GM18498 (cell line): ENCODE results near the gene RABGGTA.

ENCODE experiments used
- ATAC-seq: cut with Tn5 transposase; IDR thresholded peaks from one replicate; pipeline ENCODE4 v1.9.1; 2021; ENCODE audit warnings: mild to moderate bottlenecking, moderate library complexity; ENCODE audit not compliant: unreplicated experiment

The RABGGTA gene

DNA sequence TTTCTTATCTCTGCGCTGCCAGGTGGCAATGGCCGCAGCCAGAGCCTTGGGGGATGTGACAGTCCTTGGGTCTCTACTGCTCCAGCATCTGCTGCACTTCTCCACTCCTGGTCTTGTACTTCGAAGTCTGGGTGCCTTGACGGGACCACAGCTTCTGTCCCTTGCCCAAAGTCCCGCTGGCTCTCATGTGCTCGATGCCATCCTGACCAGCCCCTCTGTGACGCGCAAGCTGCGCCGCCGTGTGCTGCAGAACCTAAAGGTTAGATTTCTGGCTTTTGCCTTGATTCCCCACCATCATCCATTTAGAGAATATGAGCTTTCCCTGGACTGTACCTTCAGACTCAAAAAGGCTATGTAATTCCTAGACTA is 32.6 kb upstream of the RABGGTA start:
- ATAC-seq, result no peak

DNA sequence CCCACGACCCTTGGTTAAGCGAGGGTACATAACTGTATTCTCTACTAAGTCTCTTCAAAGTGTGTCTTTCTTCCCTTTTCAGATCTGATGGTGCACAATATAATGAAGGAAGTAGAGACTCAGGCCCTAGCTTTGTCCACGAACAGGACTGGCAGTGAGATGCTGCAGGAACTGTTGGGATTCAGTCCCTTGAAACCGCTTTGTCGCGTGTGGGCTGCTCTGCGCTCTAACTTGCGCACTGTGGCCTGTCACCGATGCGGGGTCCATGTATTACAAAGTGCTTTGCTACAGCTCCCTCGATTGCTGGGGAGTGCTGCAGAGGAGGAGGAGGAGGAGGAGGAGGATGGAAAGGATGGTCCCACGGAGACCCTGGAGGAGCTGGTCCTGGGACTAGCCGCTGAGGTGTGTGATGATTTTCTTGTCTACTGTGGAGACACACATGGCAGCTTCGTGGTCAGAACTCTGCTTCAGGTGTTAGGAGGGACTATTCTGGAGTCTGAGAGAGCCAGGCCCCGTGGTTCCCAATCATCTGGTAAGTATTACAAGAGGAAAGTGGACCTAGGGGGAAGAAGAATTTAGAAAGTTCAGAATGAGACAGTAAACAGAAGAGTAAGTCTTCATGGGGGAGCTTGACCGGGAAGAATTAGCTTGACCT is 29.1 kb upstream of the RABGGTA start:
- ATAC-seq, result no peak

DNA sequence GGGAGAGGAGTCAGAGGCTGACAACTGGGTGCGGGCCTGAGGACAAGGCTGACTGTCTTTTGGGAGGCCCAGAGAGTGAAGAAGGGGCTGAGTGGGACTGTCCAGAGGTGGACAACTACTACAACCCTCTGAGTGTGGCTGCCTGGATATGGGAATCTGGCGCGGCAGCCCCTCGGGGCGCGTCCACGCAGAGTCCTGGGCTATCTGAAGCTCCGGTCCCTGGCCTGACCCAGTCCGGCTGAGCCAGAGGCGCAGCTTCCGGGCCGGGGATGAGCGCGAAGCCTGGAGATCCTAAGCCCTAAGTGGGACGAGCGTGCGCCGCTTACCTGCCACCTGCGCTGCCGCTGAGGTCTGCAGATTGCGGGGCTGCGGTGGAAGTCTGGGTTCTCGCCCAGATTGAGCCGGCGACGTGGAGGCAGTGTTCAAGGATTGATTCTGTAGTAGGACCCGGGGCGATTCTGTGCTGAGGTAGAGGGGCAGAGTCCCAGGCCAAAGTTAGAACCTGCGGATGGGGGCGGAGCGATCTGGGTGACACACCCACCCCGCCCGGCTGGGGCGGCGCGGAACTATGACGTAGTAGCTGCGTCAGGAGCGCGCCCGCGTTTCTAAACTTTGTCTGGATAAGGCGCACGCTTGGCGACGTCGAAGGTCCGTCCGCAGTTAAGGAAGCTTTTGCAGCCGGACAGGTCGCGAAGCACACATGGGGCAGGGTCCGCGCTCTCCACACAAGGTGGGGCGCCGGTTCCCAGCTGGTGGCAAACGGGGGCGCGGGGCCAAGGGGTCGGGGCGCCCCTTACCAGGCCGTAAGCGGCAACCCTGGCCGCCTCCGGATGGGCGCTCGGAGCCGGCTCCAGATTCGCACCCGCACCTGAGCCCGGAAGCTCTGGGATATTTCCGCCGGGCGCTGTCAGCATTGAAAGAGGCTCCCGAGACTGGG is 28.1 kb upstream of the RABGGTA start, which contains the start of the genes DHRS1 and NOP9:
DHRS1 (minus strand) TSS at position 526 of the 937 bp plus-strand sequence. CDS start 674 bp downstream, outside the sequence.
NOP9 (plus strand) TSS at position 596 of the 937 bp plus-strand sequence; CDS start at position 701, 105 bp downstream.
- ATAC-seq, result peak; percentile 79

DNA sequence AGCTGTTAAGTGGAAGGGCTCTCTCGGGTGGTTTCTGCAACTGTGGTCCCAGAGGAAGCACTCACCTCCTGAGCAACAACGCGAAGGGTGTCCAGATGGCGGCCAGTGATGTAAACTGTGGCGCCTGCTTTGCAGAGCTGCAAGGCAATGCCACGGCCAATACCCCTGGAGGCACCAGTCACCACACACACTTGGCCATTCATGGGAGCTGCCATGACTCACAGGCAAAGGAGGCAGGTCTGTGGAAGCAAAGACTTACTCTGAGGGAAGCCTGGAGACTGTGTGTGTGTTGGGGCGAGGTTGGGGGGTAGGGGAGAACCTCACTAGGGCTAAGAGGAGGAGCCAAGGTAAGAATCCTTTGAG is 27.5 kb upstream of the RABGGTA start:
- no peak for ATAC-seq

DNA sequence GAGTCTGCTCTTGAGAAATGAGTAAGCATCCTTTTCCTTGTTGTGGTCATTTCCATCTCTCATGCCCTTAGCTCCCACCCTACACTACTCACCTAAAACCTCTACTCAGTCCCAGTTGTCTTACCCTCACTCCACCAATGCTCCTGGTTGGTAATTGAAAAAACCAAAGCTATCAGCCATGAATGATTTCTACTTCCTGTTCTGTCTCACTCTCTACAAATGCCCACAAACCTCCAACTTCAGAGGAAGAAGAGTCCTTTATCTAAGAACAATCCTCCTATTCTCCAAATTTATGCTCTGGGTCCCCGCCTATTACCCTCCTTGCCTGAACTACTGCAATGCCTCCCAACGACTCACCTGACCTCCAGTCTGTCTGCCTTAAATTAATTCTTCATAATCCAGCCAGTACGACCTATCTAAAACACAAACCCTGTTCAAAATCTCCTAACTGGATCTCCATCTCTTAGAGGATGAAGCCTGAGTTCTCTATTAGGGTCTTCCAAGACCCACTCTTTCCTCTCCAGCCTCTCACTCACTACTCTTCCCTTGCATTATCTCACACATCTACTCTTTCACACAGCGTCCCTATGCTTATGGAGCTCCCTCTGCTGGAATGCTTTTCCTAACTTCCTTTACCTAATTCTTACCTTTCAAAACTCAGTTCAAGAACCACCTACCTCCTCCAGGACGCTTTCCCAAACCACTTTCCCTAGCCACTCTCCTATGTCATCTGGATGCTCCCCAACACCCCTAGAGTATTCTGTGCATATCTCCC is 26.0 kb upstream of the RABGGTA start:
- peak; percentile 14 for ATAC-seq

DNA sequence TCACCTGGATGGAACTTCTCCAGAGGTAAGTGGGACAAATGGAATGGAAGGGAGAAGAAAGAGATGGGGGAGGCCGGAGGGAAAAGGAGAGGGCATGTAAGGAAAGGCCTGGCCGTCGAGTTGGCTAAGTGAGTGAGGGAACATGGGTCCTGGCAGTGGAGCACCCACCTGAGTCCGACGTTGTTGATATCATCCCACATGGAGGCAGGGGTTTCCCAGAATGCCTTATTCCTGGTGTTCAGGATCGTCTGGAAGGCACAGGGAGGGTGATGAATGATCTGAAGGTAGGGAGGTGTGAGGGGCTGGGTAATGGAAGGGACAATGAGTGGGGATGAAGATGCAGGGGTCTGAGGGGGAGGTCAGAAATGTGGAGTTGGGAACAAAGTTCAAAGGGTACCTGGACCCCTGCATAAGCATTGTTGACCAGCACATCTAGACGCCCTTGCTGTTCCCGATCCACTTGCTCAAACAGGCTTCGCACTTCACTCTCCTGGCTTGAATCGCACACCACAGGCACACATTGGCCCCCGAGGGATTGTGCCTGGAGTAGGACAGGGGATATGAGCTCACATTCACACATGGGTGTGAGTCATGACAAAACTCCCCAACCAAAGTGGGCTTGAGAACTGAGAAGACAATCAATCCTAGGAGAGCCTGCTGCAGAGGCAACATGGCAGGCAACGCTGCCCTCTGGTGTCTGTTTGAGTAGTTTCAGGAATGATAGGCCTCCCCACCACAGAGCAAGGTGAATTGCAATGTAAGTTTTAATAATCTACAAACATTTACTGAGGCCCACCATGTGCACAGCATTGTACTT is 25.2 kb upstream of the RABGGTA start:
- ATAC-seq, result peak; percentile 48

DNA sequence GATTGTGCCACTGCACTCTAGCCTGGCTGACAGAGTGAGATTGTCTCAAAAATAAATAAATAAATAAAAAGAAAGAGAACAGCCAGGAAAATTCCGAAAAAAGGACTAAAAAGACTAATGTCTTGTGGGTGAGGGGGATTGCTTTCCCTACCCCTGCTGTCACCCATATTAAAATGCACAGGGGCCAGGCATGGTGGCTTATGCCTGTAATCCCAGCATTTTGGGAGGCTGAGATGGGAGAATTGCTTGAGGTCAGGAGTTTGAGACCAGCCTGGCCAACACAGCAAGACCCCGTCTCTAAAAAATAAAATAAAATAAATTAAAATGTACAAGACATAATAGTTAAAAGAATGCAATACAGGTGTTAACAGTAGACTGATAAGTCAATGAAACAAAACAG is 22.1 kb upstream of the RABGGTA start:
- ATAC-seq, result no peak

DNA sequence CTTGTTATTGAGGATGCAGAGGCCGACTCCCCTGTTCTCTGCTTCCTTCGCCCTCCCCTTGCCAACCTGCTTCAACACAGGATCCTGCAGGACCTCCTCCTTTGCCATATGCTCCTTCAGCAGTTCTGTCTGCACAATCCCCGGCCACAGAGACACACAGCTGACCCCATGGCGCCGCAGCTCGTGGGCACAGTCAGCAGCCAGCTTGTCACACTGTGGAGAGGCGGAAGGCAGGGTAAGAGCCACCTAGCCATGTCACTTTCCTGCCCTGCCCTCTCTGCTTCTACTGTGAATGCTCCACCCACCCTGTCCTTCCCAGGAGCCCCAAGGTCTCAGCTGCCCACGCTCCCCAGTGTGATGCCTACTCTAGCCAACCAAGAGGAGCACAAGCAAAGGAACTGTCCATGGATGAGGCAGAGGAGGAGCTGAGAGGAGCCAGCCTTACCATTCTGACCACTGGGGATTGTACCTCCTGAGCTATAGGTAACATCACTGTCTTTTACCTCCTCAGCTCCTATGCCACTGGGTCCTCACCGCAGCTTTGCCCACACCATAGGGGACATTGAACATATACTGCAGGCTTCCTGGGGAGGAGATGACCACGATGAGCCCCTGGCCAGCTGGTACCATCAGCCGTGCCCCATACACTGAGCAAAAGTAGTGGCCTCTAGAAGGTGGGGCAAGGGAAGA is 20.9 kb upstream of the RABGGTA start:
- ATAC-seq, result no peak

DNA sequence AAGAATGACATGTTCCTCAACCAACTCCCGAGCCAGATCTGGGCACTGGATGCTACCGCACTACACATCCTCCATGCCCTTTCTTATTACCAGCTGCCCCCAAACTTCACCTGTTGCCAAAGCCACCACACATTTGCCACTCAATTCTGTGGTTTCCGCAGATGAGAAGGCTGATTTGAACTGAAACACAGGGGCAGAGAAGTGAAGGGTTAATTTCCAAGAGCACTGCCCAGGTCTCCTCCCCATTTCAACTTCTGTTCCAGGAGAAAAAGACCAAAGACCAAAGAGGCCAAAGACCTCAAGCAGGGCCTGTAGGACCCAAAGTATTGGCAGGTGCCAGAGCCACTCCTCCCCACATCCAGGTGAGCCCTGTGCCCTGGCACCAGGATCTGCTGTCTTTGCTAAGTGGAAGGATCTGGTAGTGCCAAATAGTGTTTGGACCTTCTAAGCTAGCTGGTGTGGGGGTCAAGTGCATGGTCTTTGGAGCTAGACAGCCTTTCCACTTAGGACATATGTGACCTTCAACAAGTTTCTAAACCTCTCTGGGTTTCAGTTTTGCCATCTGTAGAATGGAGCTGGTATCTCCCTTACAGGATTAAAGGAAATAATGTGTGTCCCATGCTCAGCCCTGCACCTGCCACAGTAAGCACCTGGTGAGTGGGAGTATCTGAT is 20.2 kb upstream of the RABGGTA start:
- ATAC-seq, result no peak

DNA sequence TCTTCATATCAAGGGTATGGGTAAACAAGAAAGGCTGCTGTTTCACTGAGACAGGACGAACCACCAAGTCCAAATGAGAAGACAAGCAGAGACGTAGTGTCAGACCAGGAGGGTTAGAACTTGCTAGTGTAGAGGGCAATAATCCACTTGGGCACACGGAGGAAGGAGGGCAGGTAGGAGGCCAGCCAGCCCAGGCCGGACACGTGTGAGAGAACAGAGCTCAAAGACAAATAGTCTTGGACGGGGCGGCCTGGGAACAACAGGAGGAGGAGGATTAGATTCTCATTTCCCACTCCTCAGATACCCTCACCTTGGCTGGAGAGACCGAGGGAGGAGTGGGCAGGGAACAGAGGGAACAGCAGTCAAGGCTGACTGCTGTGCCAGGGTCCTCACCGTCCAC is 19.3 kb upstream of the RABGGTA start:
- no peak for ATAC-seq

DNA sequence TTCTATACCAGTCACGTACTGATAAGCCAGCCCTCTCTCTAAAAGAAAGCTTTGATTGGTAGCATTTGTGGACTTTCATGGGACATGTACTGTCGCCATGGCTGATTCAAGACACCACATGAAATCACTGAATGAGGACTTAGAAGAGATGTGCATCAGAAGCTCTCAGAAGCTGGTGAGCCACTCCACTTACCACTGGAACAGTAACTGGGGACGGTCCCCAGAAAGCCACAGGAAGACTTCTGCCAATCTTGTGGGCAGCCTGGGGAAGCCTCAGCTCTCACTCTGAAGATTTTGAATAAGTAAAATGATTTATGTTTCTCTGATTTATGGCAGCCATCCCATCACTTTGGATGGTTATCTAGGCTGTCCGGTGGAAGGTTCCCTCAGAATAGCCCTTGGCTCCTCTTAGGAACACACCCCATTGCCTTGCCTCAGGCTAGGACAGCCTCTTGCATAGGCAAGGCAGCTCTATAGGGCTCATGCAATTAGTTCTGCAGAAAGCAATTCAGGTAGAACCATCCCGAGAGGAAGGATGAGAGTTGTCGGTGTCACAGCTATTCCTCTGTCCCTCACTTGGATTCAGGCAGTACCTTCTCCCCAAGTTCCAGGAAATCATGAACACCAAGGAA is 18.4 kb upstream of the RABGGTA start:
- peak; percentile 65 for ATAC-seq

DNA sequence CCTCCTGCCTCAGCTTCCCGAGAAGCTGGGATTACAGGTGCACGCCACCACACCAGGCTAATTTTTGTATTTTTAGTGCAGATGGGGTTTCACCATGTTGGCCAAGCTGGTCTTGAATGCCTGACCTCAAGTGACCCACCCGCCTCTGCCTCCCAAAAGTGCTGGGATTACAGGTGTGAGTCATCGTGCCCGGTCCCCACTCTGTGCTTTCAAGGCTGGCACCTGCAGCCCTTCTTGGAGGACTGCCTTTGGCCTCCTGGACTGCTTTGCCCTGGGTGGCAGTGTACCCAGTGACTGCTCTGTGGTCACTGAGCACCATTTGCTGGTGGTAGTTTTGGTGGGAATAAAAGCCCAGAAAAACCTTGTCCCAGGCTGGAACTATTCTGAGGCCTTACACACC is 15.6 kb upstream of the RABGGTA start:
- ATAC-seq, result no peak

DNA sequence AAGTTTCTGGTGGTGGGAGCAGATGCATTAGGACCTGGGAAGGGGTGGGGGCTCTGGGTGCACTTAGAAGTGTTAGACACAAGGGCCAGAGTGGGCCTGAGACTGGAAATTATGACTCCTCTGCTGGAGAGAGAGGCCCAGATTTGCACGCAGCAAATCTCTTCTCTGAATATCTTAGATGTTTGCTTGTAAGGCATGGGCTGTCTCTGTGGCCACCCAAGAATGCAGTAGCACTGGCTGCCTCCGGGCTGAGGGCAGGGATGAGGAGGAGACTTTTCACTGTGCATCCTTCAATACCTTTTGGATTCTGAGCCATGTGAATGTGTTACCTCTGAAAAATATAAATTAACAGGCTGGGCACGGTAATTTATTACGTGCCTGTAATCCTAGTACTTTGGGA is 14.0 kb upstream of the RABGGTA start:
- ATAC-seq, result no peak

DNA sequence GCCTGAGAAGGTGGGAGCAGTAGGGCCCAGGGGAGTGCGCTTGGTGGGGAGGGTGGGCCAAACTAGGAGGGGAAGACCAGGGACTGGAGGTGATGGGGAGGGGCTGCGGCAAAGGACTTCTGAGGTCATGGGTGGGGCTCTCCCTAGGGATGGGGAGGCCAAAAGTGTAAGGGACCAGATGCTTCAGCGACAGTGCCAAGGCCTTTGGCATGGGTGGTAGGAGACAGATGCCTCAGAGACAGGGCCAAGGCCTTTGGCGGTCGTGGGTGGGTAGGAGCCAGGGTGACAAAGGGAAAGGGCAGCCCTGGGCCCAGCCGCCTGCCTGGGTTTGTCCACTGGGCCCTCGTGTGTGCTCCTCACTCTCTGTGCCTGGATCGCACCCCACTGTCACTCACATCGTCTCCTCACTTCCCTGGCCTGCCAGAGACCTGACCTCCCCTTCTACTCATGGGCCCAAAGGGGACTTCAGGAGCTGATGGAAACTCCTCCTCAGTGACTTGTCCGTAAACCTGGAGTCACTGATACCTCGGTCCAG is 13.2 kb upstream of the RABGGTA start:
- ATAC-seq, result no peak

DNA sequence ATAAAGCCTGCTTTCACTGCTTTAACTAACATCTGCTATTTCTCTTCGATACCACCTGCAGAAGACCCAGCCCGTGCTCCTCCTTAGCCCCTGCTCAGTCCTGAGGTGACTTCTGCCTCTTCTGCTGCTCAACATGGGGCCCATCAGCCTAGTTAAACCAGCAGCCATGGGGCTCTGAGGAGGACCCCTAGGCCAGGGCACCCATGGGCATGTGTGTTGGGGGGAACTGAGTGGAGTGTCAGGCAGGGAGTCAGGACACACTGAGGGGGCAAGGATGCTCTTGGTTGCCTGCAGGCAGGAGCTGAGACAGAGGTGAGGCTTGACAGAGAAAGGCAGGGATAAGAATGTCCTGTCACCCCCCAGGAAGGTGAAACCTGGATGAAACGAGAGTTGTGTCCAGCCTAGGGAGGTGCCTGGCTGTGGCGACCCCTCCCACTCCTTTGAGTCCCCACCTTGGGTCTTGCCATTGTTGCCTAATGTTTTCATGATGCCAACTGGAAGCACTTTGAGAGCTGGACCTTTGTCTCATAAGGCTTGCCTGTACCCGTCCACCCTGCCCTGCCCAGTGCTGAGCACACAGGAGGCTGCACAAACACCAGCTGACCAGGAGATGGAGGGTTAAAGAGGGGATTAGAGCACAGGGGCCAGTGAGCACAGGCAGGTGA is 12.5 kb upstream of the RABGGTA start:
- ATAC-seq, result no peak

DNA sequence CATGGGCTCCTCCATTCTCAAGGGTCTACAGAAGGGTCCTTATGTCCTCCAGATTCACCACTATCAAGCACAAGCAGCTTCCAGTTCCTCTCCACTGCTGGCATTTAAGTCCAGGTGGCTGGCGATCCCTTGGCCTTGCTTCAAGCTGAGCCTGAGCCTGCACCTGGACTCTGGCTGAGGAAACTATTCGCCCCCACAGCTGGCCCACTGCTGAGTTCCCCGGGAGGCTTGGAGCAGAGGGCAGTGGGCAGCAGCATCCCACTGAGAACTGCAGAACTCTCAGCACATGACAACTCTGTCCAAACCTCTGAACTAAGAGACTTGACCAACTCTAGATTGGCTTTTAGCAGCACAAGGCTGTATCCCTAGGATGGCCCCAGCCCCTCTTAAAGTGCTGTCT is 11.3 kb upstream of the RABGGTA start:
- no peak for ATAC-seq

DNA sequence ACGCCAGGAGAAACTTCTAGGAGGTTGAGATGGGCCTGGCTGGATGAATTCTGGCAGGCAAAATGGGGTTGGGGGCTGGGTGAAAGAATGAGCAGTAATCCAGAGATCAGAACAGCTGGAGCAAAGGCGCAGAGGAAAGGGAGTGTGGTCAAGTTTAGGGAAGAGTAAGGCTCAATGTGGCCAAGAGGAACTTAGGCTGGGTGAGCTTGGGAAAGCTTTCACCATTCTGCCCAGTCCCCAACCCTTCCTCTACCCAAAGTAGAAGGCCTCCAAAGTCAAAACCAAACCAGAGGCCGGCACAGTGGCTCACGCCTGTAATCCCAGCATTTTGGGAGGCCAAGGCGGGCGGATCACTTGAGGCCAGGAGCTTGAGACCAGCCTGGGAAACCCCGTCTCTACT is 10.2 kb upstream of the RABGGTA start:
- ATAC-seq, result no peak

DNA sequence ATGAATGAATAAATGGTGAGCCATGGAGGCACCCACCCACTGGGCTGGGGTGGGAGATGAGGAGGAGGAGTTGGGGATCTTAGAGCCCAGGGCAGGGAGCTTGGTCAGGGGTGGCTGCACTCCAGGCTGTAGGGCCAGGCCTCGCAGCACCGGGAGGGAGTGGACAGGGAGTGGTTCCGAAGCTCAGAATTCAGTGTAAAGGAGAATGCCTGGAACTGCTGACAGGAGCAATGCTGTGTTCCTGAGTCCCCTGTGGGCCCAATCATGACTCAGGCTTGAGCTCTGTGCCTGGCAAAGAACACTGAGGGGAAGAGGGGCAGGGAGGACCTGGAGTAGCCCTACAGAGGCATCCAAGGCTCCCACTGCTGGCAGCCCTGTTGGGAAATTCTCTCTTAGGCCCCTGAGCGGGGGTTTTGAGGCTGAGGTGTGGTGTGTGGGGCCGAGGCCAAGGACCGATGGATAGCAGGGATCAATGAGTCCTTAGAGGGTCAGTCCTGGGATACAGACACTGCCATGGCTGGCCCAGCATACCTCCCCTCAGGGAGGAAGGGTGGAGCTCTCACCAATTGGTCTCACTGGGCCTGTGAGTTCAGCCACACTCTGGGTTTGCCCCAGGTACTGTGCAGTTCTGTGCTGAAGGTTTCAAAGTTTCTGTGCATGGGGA is 9.5 kb upstream of the RABGGTA start:
- no peak for ATAC-seq
